Stimulated activated CD8-positive, alpha-beta memory T cell treated with anti-CD3 and anti-CD28 coated beads, Interleukin-2, amount 100 ng/mL, for 1 hour (primary cell): ENCODE results near the gene ARMC9.
"Not testable (repeated sequence)": the region's sequence is repeated elsewhere in the genome, so short reads cannot be mapped to it uniquely, and the experiment has no call there.

Experiments used
- DNase-seq, 2 donors: peaks; one replicate each; pipeline ENCODE4 v3.0.0-alpha.2; 2020; ENCODE audit warnings: low read depth in 2 of 2

ARMC9 gene

DNA sequence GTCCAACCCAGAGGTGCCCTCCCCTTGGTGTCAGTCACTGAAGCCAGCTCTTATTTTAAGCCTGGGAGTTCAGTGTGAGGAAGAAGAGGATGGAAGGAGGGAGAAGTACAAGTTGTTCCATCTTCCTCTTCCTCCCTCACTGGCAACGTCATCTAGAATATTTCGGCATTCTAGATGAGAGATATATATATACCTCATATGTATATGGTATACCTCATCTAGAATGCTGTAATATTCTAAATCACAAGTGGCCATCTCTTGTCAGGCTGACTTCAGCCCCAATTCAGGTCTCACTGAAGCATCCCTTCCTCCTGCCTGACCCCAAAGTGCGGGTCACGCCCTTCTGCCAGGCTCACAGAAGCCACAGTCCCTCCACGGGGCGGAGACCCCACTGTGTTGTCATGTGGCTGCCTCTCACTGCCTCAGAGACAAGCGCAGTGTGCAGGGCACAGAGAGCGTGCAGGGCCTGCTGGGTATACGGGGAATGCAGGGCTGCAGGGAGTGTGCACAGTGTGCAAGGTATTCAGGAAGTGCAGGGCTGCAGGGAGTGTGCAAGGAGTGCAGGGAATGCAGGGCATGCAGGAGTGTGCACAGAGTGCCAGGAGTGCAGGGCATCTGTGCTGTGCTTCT is 164.2 kb downstream of the ARMC9 start:
- DNase-seq, result no peak

DNA sequence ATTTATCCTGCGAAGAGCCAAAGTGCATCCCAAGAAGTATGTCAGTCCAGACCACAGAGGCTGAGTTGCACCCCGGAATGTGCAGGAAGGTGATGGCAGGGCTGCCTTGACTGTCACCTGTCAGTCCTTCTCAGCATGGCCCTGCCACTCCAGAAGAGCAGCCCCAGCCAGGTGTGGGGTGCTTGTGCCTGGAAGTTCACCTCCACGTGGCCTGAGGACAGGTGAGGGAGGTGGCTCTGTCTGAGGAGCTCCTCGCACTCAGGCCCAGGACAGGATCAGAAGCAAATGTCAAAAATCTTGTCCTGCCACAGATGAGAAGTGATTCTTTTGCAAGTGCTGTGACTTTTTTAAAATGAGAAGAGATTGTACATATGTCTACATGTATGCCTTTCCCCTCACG is 165.6 kb downstream of the ARMC9 start:
- no peak for DNase-seq

DNA sequence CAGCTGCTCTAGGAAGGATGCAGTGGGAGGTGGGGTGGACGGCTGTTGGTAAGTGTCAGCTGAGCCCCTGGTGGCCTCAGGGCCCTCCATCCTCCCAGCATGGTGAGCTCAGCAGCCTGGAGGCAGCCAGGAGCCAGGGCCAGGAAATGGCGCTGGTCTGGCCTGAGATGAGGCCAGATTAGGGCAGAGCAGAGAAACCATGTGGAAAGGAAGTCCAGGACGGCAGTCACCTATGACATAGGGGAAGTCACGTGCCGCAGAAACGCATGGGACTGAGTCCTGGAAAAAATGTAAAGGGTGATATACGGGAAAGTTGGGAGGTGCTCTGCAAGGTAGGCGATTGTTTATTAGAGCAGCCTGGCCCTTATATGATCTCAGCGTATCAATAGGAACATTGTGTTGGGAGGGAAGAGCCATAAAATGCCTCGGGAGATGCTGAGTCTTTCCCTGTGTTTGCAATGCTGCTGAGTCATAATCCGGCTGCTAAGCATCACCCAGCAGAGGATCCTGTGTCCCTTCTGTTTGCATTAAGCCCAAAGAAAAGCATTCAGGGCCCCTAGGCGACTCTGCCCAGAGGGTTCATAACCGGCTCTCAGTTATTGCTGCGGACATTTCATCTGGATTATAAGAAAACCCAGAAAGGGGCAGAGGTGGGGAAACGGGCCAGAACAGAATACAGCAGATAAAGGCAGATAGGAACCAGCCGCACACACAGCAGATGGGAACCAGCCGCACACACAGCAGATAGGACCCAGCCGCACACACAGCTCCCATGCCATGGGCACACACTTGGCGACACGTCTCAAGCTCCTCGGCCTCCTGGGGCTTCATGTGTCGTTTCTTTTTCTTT is 166.8 kb downstream of the ARMC9 start:
- DNase-seq, result no peak

GRCh38 chr2:231367178-231367577 is 168.7 kb downstream of the ARMC9 start:
- no peak for DNase-seq

DNA sequence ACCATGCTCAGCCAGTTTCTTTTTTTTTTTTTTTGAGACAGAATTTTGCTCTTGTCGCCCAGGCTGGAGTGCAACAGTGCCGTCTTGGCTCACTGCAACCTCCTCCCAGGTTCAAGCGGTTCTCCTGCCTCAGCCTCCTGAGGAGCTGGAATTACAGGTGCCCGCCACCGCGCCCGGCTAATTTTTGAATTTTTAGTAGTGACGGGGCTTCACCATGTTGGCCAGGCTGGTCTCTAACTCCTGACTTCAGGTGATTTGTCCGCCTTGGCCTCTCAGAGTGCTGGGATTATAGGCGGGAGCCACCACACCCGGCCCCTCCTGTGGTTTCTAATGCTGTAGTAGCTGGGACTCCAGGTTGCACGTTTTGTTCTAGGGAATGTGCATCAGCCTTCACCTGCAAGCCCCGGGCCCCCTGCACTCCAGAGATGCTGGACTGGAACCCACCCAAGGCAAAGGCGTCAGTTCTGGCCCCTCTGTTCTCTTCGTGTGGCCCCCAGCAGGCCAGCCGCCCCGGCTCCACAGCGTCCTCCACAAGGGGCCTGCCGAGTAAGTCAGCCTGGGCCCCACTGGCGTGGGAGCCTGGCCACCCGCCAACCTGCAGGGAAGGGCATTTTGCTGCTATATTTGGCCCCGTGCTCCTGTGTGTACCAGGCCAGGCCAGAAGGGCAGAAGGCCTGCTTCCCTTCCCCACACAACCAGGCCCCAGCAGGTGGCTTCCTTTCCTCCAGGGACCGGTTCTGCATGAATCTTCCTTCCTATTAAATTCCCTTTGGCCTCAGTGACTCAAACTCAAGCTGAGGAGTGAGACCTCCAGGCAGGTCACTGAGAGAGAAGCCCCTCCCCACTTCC is 171.4 kb downstream of the ARMC9 start:
- no peak for DNase-seq

- no peak for DNase-seq
Measured at GRCh38 chr2:231370429-231370748, 172.0 kb downstream of the ARMC9 start.

- DNase-seq, result no peak
Measured at GRCh38 chr2:231370749-231371429, 172.5 kb downstream of the ARMC9 start.

- no peak for DNase-seq
Measured at GRCh38 chr2:231371430-231372054, 173.1 kb downstream of the ARMC9 start.

DNA sequence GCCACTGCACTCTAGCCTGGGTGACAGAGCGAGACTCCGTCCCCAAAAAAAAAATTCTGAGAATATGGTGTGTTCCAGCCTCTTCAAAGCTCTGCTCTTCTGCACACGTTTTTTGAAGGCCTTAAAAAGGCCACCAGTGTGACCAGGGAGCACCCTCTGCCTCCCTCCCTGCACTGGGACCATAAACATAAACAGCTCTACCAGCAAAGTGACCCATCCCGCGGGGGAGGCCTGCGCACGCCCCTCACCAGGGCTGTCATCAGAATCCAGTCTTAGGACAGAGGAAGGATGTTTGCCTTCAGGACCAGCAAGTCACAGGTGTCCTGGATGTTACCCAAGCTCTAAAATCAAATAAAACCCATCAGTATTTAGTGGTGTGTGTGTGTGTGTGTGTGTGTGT is 173.9 kb downstream of the ARMC9 start:
- DNase-seq, result no peak

GRCh38 chr2:231373184-231373583 is 174.8 kb downstream of the ARMC9 start:
- DNase-seq, result no peak

- no peak for DNase-seq
Measured at GRCh38 chr2:231373786-231374349, 175.4 kb downstream of the ARMC9 start.

DNA sequence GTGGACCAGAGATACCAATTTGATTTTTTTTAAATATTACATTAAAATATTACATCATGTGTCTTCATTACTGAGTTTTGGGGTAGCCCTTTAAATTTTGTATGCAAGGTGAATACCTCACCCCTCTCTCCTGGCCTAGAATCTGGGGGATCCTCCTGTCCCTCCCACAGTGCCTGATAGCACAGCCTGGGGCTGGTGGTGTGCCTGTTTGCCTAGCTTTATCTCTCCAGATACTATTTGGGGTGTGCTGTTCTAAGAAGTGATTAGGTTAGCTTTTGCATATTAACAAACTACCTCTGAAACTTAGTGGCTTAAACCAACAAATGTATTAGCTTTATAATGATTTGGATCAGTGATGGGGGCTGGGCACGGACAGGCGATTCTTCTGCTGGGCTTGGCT is 176.3 kb downstream of the ARMC9 start:
- DNase-seq, result no peak

DNA sequence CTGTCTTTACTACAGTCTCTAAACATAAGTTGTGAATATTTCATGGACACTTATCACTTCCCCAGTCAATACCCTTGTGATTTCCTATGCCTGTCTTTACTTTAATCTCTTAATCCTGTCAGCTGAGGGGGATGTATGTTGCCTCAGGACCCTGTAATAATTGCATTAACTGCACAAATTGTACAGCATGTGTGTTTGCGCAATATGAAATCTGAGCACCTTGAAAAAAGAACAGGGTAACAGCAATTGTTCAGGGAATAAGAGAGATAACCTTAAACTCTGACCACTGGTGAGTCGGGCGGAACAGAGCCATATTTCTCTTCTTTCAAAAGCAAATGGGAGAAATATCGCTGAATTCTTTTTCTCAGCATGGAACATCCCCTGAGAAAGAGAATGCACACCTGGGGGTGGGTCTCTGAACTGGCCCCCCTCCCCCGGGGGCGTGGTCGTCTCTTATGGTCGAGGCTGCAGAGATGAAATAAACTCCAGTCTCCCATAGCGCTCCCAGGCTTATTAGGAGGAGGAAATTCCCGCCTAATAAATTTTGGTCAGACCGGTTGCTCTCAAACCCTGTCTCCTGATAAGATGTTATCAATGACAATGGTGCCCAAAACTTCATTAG is 177.7 kb downstream of the ARMC9 start:
- DNase-seq, result not testable (repeated sequence)

DNA sequence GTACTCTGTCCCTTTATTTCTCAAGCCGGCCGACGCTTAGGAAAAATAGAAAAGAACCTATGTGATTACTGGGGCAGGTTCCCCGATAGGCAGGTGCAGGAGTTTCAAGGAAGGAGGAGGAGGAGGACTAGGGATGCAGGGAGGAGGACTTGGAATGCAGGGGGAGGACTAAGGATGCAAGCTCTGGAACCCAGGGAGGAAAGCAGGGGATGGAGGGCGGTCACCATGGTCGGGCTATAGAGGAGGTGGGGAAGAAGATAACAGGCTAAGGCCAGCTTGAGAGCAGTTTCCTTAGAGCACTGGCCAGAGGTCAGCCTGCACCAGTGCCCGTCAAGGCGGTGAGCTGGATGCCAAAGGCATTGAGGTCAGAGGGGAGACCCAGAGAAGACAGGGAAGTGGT is 178.4 kb downstream of the ARMC9 start:
- no peak for DNase-seq

- DNase-seq, result no peak
Measured at GRCh38 chr2:231378026-231378722, 179.7 kb downstream of the ARMC9 start.

GRCh38 chr2:231379266-231380215 is 181.1 kb downstream of the ARMC9 start:
- no peak for DNase-seq

GRCh38 chr2:231380307-231380706 is 181.9 kb downstream of the ARMC9 start:
- DNase-seq, result no peak

DNA sequence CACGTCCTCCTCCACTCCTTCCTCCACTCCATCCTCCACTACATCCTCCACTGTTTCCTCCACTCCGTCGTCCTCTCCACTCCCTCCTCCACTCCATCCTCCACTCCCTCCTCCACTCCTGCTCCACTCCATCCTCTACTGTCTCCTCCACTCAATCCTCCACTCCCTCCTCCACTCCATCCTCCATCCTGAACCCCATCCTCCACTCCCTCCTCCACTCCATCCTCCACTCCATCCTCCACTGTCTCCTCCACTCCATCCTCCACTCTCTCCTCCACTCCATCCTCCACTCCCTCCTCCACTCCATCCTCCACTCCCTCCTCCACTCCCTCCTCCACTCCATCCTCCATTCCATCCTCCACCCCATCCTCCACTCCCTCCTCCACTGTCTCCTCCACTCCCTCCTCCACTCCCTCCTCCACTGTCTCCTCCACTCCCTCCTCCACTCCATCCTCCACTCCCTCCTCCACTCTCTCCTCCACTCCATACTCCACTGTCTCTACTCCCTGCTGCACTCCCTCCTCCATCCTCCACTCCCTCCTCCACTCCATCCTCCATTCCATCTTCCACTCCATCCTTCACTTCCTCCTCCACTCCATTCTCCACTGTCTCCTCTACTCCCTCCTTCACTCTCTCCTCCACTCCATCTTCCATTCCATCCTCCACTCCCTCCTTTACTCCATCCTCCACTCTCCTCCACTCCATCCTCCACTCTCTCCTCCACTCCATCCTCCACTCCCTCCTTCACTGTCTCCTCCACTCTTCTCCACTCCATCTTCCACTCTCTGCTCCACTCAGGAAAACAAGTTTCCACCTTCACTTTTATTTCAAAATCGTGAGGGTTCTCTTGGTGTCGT is 182.8 kb downstream of the ARMC9 start:
- DNase-seq, result no peak
